Fibroblast of lung (primary cell): Measurements from ENCODE around the gene TRIM54. TPM values are rescaled to one million over a fixed set of nuclear protein-coding genes. Genes with fewer than 3 reads are reported as not detected.

Experiments
- DNase-seq, 2 donors: peaks; one replicate each; pipeline versions ENCODE4 v3.0.0 to v3.0.0-alpha.2; 2010; ENCODE audit warnings: low read depth in 2 of 2
- H2AFZ ChIP-seq: 2 replicates; pipeline ENCODE4 v1.5.1; 2012; ENCODE audit warnings: low read length, control low read depth, inconsistent platforms
- H3K27ac ChIP-seq: 2 replicates; pipeline ENCODE4 v1.5.1; 2011; ENCODE audit warnings: low read length, control low read depth; ENCODE audit not compliant: insufficient read depth
- H3K27me3 ChIP-seq: 2 replicates; pipeline ENCODE4 v1.5.1; 2011; ENCODE audit warnings: mild to moderate bottlenecking, low read length; ENCODE audit not compliant: control insufficient read depth, insufficient read depth
- H3K36me3 ChIP-seq: 2 replicates; pipeline ENCODE4 v1.5.1; 2011; ENCODE audit warnings: low read length; ENCODE audit not compliant: control insufficient read depth, insufficient read depth
- H3K4me1 ChIP-seq: 2 replicates; pipeline ENCODE4 v1.5.1; 2011; ENCODE audit warnings: low read length; ENCODE audit not compliant: control insufficient read depth, insufficient read depth; ENCODE audit errors: extremely low read depth
- H3K4me2 ChIP-seq: 2 replicates; pipeline ENCODE4 v1.5.1; 2011; ENCODE audit warnings: low read length, control low read depth; ENCODE audit not compliant: insufficient read depth; ENCODE audit errors: extremely low read depth
- H3K4me3 ChIP-seq, 4 experiments: fragments of 200-600 bp in 1 of 4; sonication (generic) in 1 of 4; replicated peaks in 1 of 4; 2 replicates each; pipeline ENCODE4 v1.5.1; 2011 to 2016; ENCODE audit warnings: low read length in 4 of 4, low read depth in 3 of 4, mild to moderate bottlenecking in 3 of 4, control low read depth in 2 of 4, inconsistent platforms in 1 of 4, mixed read lengths in 1 of 4; ENCODE audit not compliant: insufficient read depth in 1 of 4; ENCODE audit errors: control extremely low read depth in 1 of 4
- H3K79me2 ChIP-seq: 2 replicates; pipeline ENCODE4 v1.5.1; 2012; ENCODE audit warnings: mild to moderate bottlenecking, low read length, inconsistent platforms; ENCODE audit not compliant: control insufficient read depth, insufficient read depth
- H3K9ac ChIP-seq: 2 replicates; pipeline ENCODE4 v1.5.1; 2011; ENCODE audit warnings: mild to moderate bottlenecking, low read length, control low read depth; ENCODE audit not compliant: insufficient read depth
- H3K9me3 ChIP-seq: 2 replicates; pipeline ENCODE4 v1.5.1; 2012; ENCODE audit warnings: low read depth, low read length; ENCODE audit not compliant: control insufficient read depth, insufficient read depth
- H4K20me1 ChIP-seq: 2 replicates; pipeline ENCODE4 v1.5.1; 2011; ENCODE audit warnings: low read length; ENCODE audit not compliant: control insufficient read depth, insufficient read depth; ENCODE audit errors: extremely low read depth
- EZH2 ChIP-seq: IDR thresholded peaks from 2 replicates; pipeline ENCODE4 v1.5.1; 2012; ENCODE audit warnings: low read length, control low read depth, mild to moderate bottlenecking; ENCODE audit errors: missing control alignments
- polyA minus RNA-seq: library from RNA; depleted of rRNA, polyadenylated mRNA; stranded (reverse); fragments of >200 nt; gene quantifications from 2 replicates; pipeline ENCODE4 v1.2.3, GENCODE V29; 2011; ENCODE audit warnings: low replicate concordance
- polyA plus RNA-seq, 2 donors: library from polyadenylated mRNA; depleted of rRNA in 1 of 2; stranded (reverse) in 1 of 2; unstranded in 1 of 2; fragments of >200 nt; gene quantifications; 2 replicates each; pipeline ENCODE4 v1.2.1, GENCODE V29; 2011 to 2012; ENCODE audit warnings: missing spikeins in 1 of 2
- total RNA-seq: library from RNA; depleted of rRNA; stranded (reverse); fragments of >200 nt; gene quantifications from 2 replicates; pipeline ENCODE4 v1.2.1, GENCODE V29; 2014
- TF ChIP-seq, protein P1 (sequence below), 2 donors: IDR thresholded peaks in 1 of 2; conservative IDR thresholded peaks in 1 of 2; 1 replicate in 1 of 2; 2 replicates in 1 of 2; pipeline ENCODE4 v1.5.1; 2011 to 2012; ENCODE audit warnings: low read length in 2 of 2, control low read depth in 1 of 2, inconsistent platforms in 1 of 2, low read depth in 1 of 2, mild to moderate bottlenecking in 1 of 2

Gene TRIM54, protein sequence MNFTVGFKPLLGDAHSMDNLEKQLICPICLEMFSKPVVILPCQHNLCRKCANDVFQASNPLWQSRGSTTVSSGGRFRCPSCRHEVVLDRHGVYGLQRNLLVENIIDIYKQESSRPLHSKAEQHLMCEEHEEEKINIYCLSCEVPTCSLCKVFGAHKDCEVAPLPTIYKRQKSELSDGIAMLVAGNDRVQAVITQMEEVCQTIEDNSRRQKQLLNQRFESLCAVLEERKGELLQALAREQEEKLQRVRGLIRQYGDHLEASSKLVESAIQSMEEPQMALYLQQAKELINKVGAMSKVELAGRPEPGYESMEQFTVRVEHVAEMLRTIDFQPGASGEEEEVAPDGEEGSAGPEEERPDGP
- total RNA-seq (0.17 TPM in 1 of 2 replicates, not detected in the other), polyA plus RNA-seq (0.06 TPM in 1 of 2 replicates, not detected in the other), polyA minus RNA-seq (not detected in 2 replicates)
- polyA plus RNA-seq (2012), result 0.10 and 0.17 TPM in 2 replicates

DNA sequence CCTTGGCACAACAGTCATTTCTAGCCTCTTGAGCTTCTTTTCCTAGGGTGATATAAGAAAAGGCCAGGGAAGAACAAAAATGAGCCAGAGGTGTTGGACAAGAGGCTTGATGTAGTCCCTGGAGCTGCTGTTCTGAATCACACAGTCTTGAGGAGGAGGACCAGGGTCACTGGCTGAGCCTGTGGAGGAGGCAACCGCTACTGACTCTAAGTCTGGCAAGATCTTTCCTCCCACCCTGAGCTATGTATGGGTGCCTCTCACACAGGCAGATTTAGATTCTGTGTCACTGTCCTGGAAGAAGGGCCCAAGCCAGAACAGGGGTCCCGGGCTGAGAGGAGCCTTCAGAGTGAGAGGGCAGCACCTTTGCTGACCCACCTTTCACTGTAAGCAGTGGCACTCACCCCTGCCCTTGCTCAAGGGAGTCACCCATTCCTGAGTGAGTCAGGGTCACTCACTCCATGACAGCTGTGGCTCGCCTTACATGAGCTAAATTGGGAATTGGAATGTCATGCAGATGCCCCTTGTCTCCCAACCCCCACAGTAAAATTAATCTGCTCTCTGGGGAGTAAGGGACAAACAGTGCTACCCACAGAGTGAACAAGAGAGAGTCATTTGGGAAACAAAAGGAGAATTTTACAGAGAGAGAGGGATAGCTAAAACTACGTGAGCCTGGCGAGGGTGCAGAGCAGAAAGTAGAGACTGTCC is at the start of gene TRIM54:
TSS of gene TRIM54 (plus strand) at position 575 of the 705 bp plus-strand sequence. CDS start 303 bp downstream, outside the sequence.
- no peak for TF ChIP-seq EZH2
- TF ChIP-seq, protein P1, sequence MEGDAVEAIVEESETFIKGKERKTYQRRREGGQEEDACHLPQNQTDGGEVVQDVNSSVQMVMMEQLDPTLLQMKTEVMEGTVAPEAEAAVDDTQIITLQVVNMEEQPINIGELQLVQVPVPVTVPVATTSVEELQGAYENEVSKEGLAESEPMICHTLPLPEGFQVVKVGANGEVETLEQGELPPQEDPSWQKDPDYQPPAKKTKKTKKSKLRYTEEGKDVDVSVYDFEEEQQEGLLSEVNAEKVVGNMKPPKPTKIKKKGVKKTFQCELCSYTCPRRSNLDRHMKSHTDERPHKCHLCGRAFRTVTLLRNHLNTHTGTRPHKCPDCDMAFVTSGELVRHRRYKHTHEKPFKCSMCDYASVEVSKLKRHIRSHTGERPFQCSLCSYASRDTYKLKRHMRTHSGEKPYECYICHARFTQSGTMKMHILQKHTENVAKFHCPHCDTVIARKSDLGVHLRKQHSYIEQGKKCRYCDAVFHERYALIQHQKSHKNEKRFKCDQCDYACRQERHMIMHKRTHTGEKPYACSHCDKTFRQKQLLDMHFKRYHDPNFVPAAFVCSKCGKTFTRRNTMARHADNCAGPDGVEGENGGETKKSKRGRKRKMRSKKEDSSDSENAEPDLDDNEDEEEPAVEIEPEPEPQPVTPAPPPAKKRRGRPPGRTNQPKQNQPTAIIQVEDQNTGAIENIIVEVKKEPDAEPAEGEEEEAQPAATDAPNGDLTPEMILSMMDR (conservative IDR thresholded peaks at IDR 0.05 in 1 of 2, IDR thresholded peaks at IDR 0.05 in 1 of 2; ENCODE audit: low read depth in 1 of 2, low read length in 2 of 2), result no peak
- Histone ChIP-seq H3K9ac (no peak within 1 kb of the TSS), H3K9me3 (no peaks in the 10 kb centered on the region), H3K79me2 (no peaks in the 10 kb centered on the region), H2AFZ (no peak within 1 kb of the TSS), H4K20me1 (no peaks in the 10 kb centered on the region), H3K4me2 (peak within 1 kb of the TSS; percentile 46), H3K4me3 (no peak within 1 kb of the TSS), H3K27ac (no peak within 1 kb of the TSS), H3K4me1 (peaks cover 7% of the 10 kb centered on the region), H3K36me3 (no peaks in the 10 kb centered on the region), H3K27me3 (peaks cover 4% of the 10 kb centered on the region)
- DNase-seq, result no peak

DNA sequence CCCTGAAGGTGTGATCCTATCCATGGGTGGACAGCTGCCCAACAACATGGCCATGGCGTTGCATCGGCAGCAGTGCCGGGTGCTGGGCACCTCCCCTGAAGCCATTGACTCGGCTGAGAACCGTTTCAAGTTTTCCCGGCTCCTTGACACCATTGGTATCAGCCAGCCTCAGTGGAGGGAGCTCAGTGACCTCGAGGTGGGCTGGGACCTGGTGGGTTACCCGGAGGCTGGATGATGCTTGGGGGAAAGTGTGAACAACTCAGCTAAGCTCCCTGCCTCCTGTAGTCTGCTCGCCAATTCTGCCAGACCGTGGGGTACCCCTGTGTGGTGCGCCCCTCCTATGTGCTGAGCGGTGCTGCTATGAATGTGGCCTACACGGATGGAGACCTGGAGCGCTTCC is 48.9 kb upstream of the TRIM54 start:
- Histone ChIP-seq H3K4me1 (no peaks in the 10 kb centered on the region), H4K20me1 (no peaks in the 10 kb centered on the region), H3K27ac (no peak overlapping the region), H3K36me3 (peaks cover 39% of the 10 kb centered on the region), H3K79me2 (no peaks in the 10 kb centered on the region), H3K27me3 (no peaks in the 10 kb centered on the region), H3K9me3 (no peaks in the 10 kb centered on the region), H2AFZ (no peak overlapping the region), H3K4me2 (no peak overlapping the region), H3K4me3 (no peak overlapping the region), H3K9ac (no peak overlapping the region)
- no peak for DNase-seq
- no peak for TF ChIP-seq EZH2
- TF ChIP-seq, protein P1 (conservative IDR thresholded peaks at IDR 0.05 in 1 of 2, IDR thresholded peaks at IDR 0.05 in 1 of 2; ENCODE audit: low read depth in 1 of 2, low read length in 2 of 2), result no peak

DNA sequence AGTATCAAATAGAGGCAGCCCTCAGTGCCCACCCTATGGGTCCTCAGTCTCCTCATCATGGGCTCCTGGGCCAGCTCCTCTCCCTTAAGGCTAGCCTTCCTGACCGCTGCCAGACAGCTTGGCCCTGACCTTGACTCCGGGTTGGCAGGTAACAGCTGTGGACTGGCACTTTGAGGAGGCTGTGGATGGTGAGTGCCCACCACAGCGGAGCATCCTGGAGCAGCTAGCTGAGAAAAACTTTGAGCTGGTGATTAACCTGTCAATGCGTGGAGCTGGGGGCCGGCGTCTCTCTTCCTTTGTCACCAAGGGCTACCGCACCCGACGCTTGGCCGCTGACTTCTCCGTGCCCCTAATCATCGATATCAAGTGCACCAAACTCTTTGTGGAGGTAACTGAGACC is 46.1 kb upstream of the TRIM54 start:
- Histone ChIP-seq H3K4me1 (no peaks in the 10 kb centered on the region), H3K79me2 (no peaks in the 10 kb centered on the region), H3K9ac (no peak overlapping the region), H2AFZ (no peak overlapping the region), H3K27me3 (no peaks in the 10 kb centered on the region), H3K36me3 (peaks cover 52% of the 10 kb centered on the region), H4K20me1 (no peaks in the 10 kb centered on the region), H3K27ac (no peak overlapping the region), H3K4me2 (no peak overlapping the region), H3K4me3 (no peak overlapping the region), H3K9me3 (no peaks in the 10 kb centered on the region)
- TF ChIP-seq EZH2, result no peak
- TF ChIP-seq, protein P1 (conservative IDR thresholded peaks at IDR 0.05 in 1 of 2, IDR thresholded peaks at IDR 0.05 in 1 of 2; ENCODE audit: low read depth in 1 of 2, low read length in 2 of 2), result no peak
- DNase-seq, result no peak
